Neutrophil (primary cell): ENCODE data around the gene HMOX1.

Experiments used
- H3K27ac ChIP-seq: fragments of 200-600 bp; sonication (generic); 2 replicates; pipeline ENCODE4 v1.5.1; 2016; ENCODE audit warnings: mild to moderate bottlenecking, moderate library complexity
- H3K27me3 ChIP-seq: fragments of 200-600 bp; sonication (generic); 2 replicates; pipeline ENCODE4 v1.6.0; 2016; ENCODE audit warnings: mild to moderate bottlenecking
- H3K36me3 ChIP-seq: fragments of 200-600 bp; sonication (generic); 2 replicates; pipeline ENCODE4 v1.5.1; 2017
- H3K4me1 ChIP-seq, 2 experiments: fragments of 200-600 bp in 1 of 2; sonication (generic) in 1 of 2; 1 replicate in 1 of 2; 2 replicates in 1 of 2; pipeline versions ENCODE4 v1.5.1 to v1.6.1; 2013 to 2016; ENCODE audit warnings: low read depth in 1 of 2, low read length in 1 of 2, mild to moderate bottlenecking in 1 of 2, moderate library complexity in 1 of 2; ENCODE audit not compliant: control insufficient read depth in 1 of 2, insufficient read depth in 1 of 2
- H3K4me3 ChIP-seq, 2 experiments: fragments of 200-600 bp in 1 of 2; sonication (generic) in 1 of 2; 1 replicate in 1 of 2; 2 replicates in 1 of 2; pipeline ENCODE4 v1.5.1; 2013 to 2016; ENCODE audit warnings: low read depth in 1 of 2, low read length in 1 of 2, mild to moderate bottlenecking in 1 of 2, moderate library complexity in 1 of 2
- H3K9me3 ChIP-seq: fragments of 200-600 bp; sonication (generic); 2 replicates; pipeline ENCODE4 v1.5.1; 2016
- CTCF ChIP-seq: fragments of 200-600 bp; sonication (generic); IDR thresholded peaks from 2 replicates; pipeline ENCODE4 v1.5.1; 2016; ENCODE audit warnings: antibody characterized with exemption

Gene HMOX1

GRCh38 chr22:35335936-35336781 lies 44.7 kb upstream of the HMOX1 start:
- Histone ChIP-seq H3K36me3 (peaks cover 100% of the 10 kb centered on the region), H3K4me3 (no peak overlapping the region)

GRCh38 chr22:35337932-35338331 lies 43.0 kb upstream of the HMOX1 start:
- Histone ChIP-seq H3K9me3 (no peaks in the 10 kb centered on the region), H3K27ac (peak overlapping the region; percentile 27), H3K36me3 (peaks cover 100% of the 10 kb centered on the region), H3K4me1 (peaks cover 11 to 13% of the 10 kb centered on the region in 2 experiments), H3K27me3 (no peaks in the 10 kb centered on the region), H3K4me3 (no peak overlapping the region)
- TF ChIP-seq CTCF, result no peak

More at GRCh38 chr22:35335936-35336781, 44.7 kb upstream of the HMOX1 start:
- Histone ChIP-seq H3K27me3 (no peaks in the 10 kb centered on the region), H3K27ac (peak overlapping the region; percentile 10), H3K4me1 (peaks cover 16 to 24% of the 10 kb centered on the region in 2 experiments), H3K9me3 (no peaks in the 10 kb centered on the region)
- TF ChIP-seq CTCF, result no peak

GRCh38 chr22:35341090-35341874 lies 39.6 kb upstream of the HMOX1 start:
- Histone ChIP-seq H3K27ac (peak overlapping the region; percentile 45), H3K9me3 (no peaks in the 10 kb centered on the region), H3K4me1 (no peaks in the 10 kb centered on the region), H3K36me3 (peaks cover 100% of the 10 kb centered on the region), H3K27me3 (no peaks in the 10 kb centered on the region), H3K4me3 (no peak overlapping the region)
- no peak for TF ChIP-seq CTCF

- Histone ChIP-seq H3K36me3 (peaks cover 100% of the 10 kb centered on the region), H3K4me1 (no peaks in the 10 kb centered on the region)
These were observed 38.5 kb upstream of the HMOX1 start for GRCh38 chr22:35342390-35342789.

More at GRCh38 chr22:35342390-35342789, 38.5 kb upstream of the HMOX1 start:
- Histone ChIP-seq H3K27me3 (no peaks in the 10 kb centered on the region), H3K4me3 (no peak overlapping the region), H3K9me3 (no peaks in the 10 kb centered on the region), H3K27ac (peak overlapping the region; percentile 45)
- no peak for TF ChIP-seq CTCF
